Body of pancreas (tissue), 4 donors: Measurements from ENCODE around the gene SCAF8.

Source experiments
- CTCF ChIP-seq, 7 experiments: fragments of 450-650 bp in 4 of 7; fragments of 200-600 bp in 3 of 7; sonication (generic) in 3 of 7; IDR thresholded peaks; one replicate each; pipeline ENCODE4 v1.5.1; 2016 to 2019; ENCODE audit warnings: antibody characterized with exemption in 7 of 7
- POLR2A ChIP-seq, 3 donors: fragments of 450-650 bp; IDR thresholded peaks; one replicate each; pipeline ENCODE4 v1.6.1; 2016; ENCODE audit warnings: antibody characterized with exemption in 3 of 3, mild to moderate bottlenecking in 2 of 3

DNA sequence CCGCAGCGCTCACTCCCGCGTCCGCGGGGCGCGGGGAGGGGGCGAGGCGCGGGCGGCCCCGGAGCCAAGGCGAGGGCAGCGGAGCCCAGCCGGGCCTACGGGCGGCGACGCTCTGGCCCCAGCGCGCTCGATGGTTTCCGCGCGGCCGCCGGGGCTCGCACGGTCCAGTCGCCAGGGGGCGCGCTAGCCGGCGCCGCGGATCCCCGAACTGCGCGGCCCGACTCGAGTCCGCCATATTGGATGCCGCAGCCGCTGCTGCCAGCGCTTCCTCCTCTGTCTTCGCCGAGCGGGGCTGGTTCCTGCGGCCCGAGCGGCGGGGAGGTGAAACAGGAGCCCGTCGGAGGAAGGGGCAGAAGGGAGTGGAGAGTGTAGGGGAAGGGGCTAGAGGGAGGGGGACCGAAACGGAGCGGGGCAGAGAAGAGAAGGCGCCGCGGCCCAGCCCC, at the start of gene SCAF8:
- peak; percentile 54 to 74 (median 73) for TF ChIP-seq POLR2A (IDR thresholded peaks at IDR 0.05)
- TF ChIP-seq CTCF (IDR thresholded peaks at IDR 0.05) = peak; percentile 62 to 99 (median 90)
